GM18517 (cell line): ENCODE data around the gene FAM114A1.
"Not testable (repeated sequence)": the region's sequence is repeated elsewhere in the genome, so short reads cannot be mapped to it uniquely, and the experiment has no call there.

ENCODE experiments used
- ATAC-seq: cut with Tn5 transposase; IDR thresholded peaks from one replicate; pipeline ENCODE4 v1.9.1; 2021; ENCODE audit warnings: mild to moderate bottlenecking, moderate library complexity; ENCODE audit not compliant: unreplicated experiment

Gene FAM114A1

DNA sequence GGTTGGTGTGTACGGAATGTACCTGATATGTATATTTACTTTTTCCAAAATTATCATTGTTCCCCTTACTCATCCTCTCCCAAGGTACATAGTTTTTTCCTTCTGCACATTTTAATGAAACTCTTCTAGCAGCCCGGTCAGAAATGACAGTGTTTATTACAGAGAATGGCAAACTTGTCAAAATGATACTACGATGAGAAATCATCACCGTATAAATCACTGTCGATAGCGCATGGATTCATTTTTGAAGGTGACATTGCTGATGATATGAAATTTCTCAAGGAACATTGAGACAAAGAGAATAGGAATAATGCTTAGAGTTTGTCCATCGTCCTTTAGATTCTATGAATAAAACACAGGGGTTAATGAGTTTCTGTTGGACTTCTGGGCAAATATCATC lies 30.6 kb downstream of the FAM114A1 start:
- ATAC-seq = no peak

- no peak for ATAC-seq
Measured at GRCh38 chr4:38902221-38902620, 34.6 kb downstream of the FAM114A1 start.

DNA sequence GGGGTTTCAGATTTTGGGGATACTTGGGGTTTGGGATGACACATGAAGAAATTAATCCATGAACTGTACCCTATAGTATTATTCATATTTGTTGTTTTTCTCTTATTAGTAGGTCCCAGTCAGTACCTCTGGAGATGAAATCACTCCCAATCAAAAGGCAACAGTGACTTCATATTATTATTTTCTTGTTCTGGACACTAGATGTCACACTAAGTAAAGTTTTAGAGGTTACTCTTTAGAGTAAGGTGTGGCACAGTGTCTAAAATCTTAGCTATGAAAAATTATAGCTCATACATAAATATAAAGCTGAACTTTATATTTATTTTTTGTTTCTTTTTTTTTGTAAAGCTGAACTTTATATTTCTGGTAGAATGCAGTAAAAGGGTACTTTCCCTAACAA lies 35.1 kb downstream of the FAM114A1 start:
- peak; percentile 57 for ATAC-seq

DNA sequence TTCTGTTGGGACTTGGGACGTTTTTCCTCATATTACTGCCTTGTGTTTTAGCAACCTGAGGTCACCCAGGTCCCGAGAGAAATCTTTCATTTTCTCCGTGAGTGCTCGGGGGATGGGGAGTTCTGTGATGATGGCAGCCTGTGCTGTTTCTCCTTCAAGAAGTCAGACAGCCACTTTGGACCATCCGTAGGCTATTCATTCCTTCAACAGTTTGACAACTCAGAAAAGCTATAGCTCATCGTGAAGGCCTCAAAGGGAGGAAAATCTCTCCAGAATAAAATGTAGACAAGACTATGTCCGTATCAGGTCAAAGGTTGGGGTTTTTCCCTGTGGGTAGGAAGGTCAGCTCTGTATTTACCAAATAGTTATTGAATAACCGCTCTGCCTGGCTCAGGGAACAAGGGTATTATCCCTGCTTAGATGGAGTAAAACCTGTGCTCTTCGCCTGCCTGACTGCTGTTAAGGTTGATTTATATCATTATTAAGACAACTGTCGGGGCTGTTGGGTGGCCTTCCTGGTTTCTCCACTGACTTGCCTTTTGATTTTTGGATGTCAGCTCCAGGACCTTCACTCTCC lies 36.6 kb downstream of the FAM114A1 start:
- ATAC-seq = no peak

GRCh38 chr4:38904682-38905081 lies 37.1 kb downstream of the FAM114A1 start:
- no peak for ATAC-seq

GRCh38 chr4:38905652-38906385 lies 38.2 kb downstream of the FAM114A1 start:
- no peak for ATAC-seq

GRCh38 chr4:38907696-38908270 lies 40.2 kb downstream of the FAM114A1 start:
- no peak for ATAC-seq

DNA sequence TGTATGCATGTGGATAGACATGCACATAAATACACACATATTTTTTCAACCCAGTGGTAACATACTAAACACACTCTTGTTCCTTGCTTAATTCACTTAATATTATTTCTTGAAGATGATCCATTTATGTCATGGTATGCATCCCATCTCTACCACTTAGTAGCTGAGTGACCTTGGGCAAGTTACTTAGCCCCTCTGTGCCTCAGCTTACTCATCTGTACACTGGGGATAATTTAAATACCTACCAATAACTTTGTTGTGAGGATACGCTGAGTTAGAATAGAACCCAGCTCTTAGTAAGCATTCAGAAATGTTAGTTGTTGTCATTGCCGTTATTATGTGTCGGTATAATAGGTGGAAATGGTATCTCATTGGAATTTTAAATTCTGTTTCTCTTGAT lies 41.4 kb downstream of the FAM114A1 start:
- ATAC-seq = no peak

DNA sequence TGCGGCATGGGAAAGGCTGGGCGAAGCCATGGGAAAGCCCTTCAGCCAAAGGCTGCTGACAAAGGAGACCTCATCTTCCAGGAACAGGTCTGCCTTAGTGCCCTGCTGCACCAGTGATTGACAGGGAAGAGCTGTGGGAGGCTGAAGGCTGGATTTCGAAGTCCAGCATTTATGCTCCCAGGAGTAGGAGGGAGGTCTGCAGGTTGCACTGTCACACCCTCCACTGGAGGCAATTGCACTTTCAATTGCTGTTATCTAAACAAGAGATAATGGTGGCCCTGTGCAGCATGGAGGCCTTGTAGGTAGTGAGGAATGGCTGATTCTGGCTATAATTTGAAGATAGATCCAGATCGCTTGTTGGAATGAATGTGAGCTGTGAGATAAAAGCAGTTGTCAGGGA lies 43.7 kb downstream of the FAM114A1 start:
- ATAC-seq = no peak

DNA sequence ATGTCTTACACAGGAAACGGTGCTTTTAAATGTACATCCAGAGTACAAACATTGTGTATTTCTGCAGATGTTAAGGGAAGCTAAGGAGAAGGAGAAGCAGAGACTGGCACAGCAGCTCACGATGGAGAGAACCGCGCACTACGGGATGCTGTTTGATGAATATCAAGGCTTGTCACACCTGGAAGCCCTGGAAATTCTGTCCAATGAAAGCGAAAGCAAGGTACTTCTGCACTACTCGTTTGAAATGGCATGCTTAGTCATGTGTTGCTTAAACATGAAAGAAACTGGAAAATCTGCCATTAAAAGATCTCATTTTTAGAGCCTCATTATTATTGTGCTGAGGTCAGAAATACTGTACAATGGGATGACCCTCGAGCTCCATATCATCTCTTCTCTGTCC lies 47.2 kb downstream of the FAM114A1 start:
- ATAC-seq = no peak

GRCh38 chr4:38916267-38916666 lies 48.7 kb downstream of the FAM114A1 start:
- not testable (repeated sequence) for ATAC-seq

- ATAC-seq = no peak
Measured at GRCh38 chr4:38917481-38918025, 49.9 kb downstream of the FAM114A1 start.

DNA sequence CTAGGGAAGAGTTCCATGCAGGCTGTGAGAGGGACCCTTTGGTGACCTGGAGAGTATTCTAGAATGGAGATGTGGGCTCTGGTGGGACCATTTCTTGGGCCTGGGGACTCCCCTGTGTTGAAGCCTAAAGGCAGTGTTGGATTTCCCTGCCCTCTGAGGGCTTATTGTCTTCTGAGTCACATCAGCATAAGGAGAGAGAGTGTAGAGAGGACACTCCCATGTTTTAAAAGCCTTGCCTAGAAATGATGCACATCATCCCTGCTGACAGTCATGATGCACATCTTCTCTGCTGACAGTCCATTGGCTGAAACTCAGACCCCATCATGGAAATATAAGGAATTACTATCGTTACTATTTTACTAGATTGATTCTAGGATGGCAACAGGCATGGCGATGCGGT lies 51.9 kb downstream of the FAM114A1 start:
- no peak for ATAC-seq

GRCh38 chr4:38920186-38920585 lies 52.6 kb downstream of the FAM114A1 start:
- ATAC-seq = no peak

- ATAC-seq = no peak
Measured at GRCh38 chr4:38920677-38921076, 53.1 kb downstream of the FAM114A1 start.

DNA sequence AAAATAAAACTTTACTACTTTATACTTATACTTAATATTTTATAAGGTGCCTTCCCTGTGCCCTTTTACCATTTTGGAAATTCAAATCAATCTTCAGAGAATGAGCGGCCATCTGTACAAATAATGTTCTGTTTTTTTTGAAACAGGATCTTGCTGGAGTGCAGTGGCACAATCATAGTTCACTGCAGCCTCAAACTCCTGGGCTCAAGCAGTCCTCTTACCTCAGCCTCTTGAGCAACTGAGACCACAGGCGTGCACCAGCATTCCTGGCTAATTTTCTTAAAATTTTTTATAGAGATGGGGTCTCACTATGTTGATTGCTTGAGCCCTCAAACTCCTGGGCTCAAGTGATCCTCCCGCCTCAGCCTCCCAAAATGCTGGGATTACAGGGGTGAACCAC lies 53.5 kb downstream of the FAM114A1 start:
- ATAC-seq = no peak

DNA sequence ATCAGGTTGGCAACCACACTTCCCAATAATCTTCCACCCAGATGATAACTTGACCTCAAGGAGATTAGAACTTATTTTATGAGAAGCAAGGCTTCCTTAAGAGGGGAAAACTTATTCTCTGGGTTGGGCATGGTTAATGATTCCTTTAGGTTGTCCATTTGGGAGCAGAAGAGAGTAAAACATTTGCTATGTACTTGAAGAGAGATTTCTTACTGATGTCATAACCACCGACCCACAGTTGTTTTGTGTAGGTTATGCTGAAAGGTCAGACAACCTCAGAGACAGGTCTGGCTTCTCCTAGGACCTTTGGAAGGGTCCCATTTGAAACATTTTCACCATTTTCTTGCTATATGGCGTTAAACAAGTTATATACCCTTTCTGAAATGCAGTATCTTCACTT lies 56.1 kb downstream of the FAM114A1 start:
- ATAC-seq = no peak

DNA sequence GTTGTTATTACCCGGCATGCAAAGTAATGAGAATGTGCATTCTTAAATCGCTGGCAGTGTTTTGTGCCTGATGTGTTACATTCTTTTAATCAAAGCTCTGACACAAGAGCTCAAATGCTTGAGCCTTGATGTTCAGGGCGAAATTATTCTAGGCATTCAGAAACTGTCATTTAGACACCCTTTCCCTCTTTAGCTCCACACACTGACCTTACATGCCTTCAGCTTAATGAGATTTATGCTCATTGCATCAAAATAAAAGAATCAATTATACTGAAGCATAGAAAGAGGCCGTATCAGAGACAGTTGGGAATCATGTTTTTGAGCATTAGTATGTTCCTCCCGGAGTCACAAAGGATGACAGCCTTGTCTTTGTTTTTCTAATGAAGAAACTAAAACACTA lies 56.7 kb downstream of the FAM114A1 start:
- ATAC-seq = no peak

GRCh38 chr4:38925492-38926413 lies 58.1 kb downstream of the FAM114A1 start:
- no peak for ATAC-seq

DNA sequence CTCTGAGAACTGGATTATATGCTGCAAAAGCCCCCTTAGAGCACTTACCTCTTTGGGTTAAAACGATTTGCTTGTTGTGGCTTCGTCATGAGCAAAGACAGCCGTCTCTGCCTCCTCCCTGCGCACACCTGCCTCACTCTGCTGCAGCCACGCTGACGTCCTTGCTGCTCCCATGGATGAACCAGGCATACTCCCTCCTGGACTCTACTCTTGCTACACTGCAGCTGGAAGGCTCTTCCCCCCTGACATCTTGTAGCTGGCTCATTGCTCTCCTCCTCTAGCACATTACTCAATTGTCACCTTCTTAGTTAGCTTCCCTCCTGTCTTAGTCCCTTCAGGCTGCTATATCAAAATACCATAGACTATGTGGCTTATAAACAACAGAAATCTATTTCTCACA lies 59.3 kb downstream of the FAM114A1 start:
- no peak for ATAC-seq

GRCh38 chr4:38928568-38928967 lies 61.0 kb downstream of the FAM114A1 start:
- no peak for ATAC-seq
